Choroid plexus epithelial cell (primary cell): Measurements from ENCODE around the gene MAP3K14.
"Not testable (repeated sequence)": the region's sequence is repeated elsewhere in the genome, so short reads cannot be mapped to it uniquely, and the experiment has no call there.

Experiments used
- DNase-seq: peaks from one replicate; pipeline ENCODE4 v3.0.0-alpha.2; 2010; ENCODE audit warnings: low read depth
- H3K4me3 ChIP-seq: 2 replicates; pipeline ENCODE4 v1.5.1; 2011; ENCODE audit warnings: low read depth, mild to moderate bottlenecking, control low read depth, low read length, moderate library complexity
- CTCF ChIP-seq: conservative IDR thresholded peaks from 2 replicates; pipeline ENCODE4 v1.5.1; 2011; ENCODE audit warnings: low read depth, mild to moderate bottlenecking, control low read depth, inconsistent platforms, low read length, moderate library complexity

The MAP3K14 gene

GRCh38 chr17:45253879-45254278, 62.9 kb downstream of the MAP3K14 start:
- H3K4me3 ChIP-seq, result no peak overlapping the region
- no peak for DNase-seq
- TF ChIP-seq CTCF, result no peak

DNA sequence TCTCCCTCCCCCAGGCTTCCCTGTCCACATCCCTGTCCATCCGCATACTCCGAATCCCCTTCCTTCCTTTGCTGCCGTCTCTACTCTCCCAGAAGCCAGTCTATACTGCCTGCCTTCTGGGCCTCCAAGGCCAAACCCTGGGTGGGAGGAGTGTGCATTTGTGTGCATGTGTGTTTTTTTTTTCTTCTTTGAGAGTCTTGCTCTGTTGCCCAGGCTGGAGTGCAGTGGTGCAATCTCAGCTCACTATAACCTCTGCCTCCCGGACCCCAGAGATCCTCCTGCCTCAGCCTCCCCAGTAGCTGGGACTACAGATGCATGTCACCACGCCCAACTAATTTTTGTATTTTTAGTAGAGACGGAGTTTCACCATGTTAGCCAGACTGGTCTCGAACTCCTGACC, 63.6 kb downstream of the MAP3K14 start:
- H3K4me3 ChIP-seq, result not testable (repeated sequence)

DNA sequence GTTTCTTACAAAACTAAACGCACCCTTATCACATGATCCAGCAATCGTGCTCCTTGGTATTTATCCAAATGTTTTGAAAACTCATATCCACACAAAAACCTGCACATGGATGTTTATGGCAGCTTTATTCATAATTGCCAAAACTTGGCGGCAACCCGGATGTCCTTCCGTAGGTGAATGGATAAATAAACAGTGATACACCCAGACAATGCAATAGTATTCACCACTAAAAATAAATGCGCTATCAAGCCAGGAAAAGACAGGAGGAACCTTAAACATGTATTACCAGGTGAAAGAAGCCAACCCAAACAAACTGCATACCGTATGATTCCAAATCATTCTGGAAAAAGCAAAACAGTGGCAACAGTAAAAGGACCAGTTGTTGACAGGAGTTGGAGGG, 64.9 kb downstream of the MAP3K14 start:
- no peak for TF ChIP-seq CTCF
- no peak overlapping the region for H3K4me3 ChIP-seq
- no peak for DNase-seq

More for the DNA sequence above, 63.6 kb downstream of the MAP3K14 start:
- DNase-seq, result not testable (repeated sequence)

DNA sequence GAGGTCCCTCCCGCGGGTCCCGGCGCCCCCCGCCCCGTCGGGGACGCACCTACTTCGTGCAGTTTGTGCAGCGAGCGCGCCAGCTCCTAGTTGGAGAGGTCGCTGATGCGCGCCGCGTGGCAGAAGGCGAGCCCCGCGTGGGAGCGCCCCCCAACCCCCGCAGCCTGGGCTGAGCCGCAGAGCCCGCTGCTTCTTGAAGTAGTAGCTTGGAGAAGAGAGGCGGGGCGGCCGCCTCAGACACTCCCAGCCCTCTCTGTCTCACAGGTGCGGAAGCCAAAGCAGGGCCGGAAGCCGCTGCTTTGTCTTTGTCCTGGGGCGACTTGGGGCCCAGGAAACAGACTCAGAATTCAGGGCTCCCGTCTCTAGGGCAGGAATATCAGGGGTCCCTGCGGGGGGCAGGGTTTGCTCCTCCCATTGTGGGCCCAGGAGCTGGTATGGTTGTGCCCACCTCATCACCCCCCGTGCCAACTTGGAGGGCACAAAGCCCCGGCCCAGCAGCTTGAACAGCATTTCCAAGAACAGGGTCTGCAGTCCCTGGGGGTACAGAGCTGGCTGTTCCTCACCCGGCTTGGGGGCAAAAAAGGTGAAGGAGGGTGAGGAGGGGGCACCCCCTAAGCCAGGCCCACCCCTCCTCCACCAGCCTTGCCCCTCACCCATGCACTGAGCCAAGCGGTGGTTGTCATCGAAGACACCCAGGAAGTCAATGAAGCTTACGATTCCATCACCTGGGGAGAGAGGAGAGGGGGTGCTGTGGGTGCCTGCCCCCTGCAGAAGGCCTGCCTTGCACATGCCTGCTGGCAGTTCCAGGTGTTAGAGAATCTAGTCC, 68.5 kb downstream of the MAP3K14 start:
- DNase-seq, result peak; percentile 31
- TF ChIP-seq CTCF, result no peak
- peak overlapping the region; percentile 70 for H3K4me3 ChIP-seq

GRCh38 chr17:45247429-45248131, 69.2 kb downstream of the MAP3K14 start:
- DNase-seq, result peak; percentile 85

DNA sequence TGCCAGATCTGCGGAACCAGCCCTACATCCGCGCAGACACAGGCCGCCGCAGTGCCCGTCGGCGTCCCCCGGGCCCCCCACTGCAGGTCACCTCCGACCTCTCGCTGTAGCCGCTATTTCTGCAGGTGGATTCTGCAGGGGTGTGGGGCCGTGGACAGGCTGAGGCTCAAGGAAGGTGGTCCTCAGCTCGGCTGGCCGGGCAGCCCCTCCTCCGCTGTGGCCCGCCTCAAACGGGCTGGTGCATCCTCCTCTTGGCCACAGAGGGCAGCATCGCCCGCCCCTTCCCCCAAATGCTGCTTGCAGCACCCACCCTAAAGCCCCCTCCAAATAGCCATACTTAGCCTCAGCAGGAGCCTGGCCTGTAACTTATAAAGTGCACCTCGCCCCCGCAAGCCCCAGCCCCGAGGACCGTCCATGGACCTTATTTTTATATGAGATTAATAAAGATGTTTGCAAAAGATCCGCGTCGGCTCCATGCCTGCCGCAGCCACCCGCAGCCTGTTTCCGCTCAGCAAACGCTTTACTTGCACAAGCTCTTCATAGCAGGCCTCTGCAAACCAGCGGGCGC, 69.9 kb downstream of the MAP3K14 start:
- TF ChIP-seq CTCF, result peak; percentile 68
- no peak for DNase-seq

More at GRCh38 chr17:45247429-45248131, 69.2 kb downstream of the MAP3K14 start:
- H3K4me3 ChIP-seq, result peak overlapping the region; percentile 70
- no peak for TF ChIP-seq CTCF

GRCh38 chr17:45246338-45246737, 70.5 kb downstream of the MAP3K14 start:
- DNase-seq, result no peak
- peak overlapping the region; percentile 70 for H3K4me3 ChIP-seq
- TF ChIP-seq CTCF, result no peak

More for the DNA sequence above, 69.9 kb downstream of the MAP3K14 start:
- peak overlapping the region; percentile 70 for H3K4me3 ChIP-seq
